NCI-H128 (cell line): ENCODE measurements around the gene ZNF493.
A peak's percentile ranks its signal among the peaks of the same experiment; 100 is the strongest.

Source experiments
- DNase-seq: peaks from one replicate; lab custom pipeline; 2025; ENCODE audit not compliant: unreplicated experiment; lab: John Stamatoyannopoulos, UW

The ZNF493 gene

GRCh38 chr19:21396893-21397572, at the start of gene ZNF493:
Gene ZNF493, plus strand, starts transcription at chr19:21397133. Its CDS starts 105 bp downstream, at chr19:21397238.
- DNase-seq = peak; percentile 85

DNA sequence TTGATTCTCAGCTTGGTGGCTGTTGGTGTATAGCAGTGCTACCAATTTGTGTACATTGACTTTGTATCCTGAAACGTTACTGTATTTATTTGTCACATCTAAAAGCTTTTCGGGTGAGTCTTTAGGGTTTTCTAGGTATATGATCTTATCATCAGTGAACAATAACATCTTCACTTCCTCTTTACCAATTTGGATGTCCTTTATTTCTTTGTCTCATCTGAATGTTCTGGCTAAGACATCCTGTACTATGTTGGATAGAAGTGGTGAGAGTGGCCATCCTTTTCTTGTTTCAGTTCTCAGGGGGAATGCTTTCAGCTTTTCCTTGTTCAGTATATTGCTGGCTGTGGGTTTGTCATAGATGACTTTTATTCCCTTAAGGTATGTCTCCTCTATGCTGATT, 44.1 kb upstream of the ZNF493 start:
- no peak for DNase-seq

GRCh38 chr19:21358768-21359451, 38.0 kb upstream of the ZNF493 start, which contains the start of gene ZNF738:
Gene ZNF738, plus strand, starts transcription at chr19:21359000. Its CDS starts 141 bp downstream, at chr19:21359141.
- DNase-seq = peak; percentile 86

DNA sequence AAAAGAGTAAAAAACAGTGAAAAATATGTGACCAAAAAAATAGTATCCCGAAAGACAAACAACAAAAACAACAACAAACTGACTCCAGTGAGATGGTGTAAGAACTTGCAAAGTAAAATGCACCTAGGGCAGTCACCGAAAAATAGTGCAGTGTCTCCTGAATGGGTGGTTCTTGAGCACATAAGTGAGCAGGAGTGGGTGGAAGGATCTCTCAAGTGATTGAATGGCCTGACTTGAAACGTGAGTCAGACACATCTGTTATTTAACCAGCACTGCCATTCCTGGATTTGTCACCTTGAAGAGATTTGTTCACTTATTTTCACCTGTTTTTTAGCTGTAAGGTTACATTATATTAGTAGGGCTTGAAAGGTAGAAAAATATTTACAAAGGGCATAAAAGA, 34.6 kb upstream of the ZNF493 start:
- DNase-seq = no peak

DNA sequence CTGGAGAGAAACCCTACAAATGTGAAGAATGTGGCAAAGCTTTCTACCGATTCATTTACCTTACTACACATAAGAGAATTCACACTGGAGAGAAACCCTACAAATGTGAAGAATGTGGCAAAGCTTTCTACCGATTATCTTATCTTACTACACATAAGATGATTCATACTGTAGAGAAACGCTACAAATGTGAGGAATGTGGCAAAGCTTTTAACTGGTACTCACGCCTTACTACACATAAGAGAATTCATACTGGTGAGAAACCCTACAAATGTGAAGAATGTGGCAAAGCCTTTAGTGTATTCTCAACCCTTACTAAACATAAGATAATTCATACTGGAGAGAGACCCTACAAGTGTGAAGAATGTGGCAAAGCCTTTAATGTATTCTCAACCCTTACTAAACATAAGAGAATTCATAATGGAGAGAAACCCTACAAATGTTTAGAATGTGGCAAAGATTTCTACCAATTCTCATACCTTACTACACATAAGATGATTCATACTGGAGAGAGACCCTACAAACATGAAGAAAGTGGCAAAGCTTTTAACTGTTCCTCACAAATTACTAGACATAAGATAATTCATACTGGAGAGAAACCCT, 12.9 kb upstream of the ZNF493 start:
- no peak for DNase-seq

DNA sequence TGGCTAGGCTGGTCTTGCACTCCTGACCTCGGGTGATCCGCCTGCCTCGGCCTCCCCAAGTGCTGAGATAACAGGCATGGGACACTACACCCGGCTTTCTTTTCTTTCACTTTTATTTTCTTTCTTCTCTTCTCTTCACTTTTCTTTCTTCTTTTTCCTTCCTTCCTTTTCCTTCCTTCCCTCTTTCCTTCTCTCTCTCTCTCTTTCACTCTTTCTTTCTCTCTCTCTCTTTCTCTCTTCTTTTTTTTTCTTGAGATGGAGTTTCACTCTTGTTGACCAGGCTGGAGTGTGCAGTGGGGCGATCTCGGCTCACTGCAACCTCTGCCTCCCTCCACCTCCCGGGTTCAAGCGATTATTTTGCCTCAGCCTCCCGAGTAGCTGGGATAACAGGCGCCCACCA, 812 bp upstream of the ZNF493 start:
- no peak for DNase-seq

- no peak for DNase-seq
These were observed 1.9 kb downstream of the ZNF493 start for GRCh38 chr19:21398851-21399250.

DNA sequence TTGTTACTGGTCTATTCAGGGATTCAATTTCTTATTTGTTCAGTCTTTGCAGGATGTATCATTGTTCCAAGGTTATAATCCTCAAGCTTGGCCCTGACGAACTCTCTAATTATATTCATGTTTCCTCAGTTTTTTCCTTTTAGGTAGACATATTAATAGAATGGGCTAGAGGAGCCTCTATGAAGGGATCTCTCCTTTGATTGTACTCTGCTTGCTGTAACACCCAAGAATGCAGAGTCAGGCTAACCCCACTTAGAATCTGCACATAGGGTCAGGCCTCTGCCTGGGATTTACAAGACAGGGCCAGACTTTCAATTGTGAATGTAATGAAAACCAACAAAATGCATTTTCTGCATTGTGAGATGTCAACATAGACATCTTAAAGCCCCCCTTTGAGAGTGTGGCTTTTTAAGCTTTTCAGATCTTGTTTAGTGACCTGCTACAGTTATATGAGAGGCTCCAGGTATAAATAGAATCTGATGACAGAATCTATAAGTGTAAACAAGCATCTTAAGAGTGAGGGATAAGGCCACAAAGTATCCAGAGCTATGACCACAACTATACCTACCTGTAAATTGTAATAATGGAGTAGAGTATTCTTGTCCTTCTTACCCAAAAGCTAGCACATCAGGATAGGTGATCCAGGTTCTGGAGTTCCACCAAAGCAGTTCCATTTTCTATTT, 5.5 kb downstream of the ZNF493 start:
- no peak for DNase-seq

GRCh38 chr19:21410166-21410565, 13.2 kb downstream of the ZNF493 start:
- no peak for DNase-seq

- no peak for DNase-seq
These were observed 25.3 kb downstream of the ZNF493 start for GRCh38 chr19:21422244-21422643.

GRCh38 chr19:21423057-21424041, 26.4 kb downstream of the ZNF493 start:
- no peak for DNase-seq

DNA sequence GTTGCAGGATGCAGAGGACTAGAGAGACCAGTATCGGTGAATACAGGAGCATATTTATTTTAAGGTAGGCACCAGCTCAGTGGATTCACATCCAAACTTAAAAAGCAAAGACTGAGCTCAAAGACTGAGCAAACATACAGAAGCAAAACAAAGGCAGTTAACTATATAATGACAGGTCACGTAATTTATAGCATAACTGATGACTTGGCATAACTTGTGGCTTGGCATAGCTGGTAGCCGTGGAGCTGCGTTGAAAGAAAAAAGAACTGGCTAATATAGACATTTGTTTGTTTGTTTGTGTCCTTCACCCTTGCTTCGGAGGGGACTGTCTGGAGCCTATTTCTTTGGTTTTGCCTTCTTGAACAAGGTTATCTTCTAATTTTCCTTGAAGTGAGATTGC, 33.7 kb downstream of the ZNF493 start:
- no peak for DNase-seq

GRCh38 chr19:21432590-21432989, 35.7 kb downstream of the ZNF493 start:
- DNase-seq = no peak

DNA sequence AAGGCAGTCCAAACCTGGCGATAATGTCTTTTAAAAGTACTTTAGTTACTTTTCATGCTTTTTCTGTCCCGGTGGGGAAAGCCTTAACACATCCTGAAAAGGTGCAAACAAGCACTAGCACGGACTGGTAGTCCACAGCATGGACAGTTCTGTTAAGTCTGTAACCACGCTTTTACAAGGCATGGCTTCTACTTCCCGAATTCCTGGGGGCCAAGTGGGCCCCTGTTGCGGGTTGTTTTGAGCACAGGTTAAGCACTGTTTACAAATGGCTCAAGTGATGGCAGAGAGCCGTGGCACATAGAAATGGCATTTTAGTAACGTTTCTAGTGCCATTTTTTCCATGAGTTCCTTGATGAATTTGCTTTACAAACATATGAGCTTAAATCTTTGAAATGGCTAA, 37.6 kb downstream of the ZNF493 start:
- no peak for DNase-seq

DNA sequence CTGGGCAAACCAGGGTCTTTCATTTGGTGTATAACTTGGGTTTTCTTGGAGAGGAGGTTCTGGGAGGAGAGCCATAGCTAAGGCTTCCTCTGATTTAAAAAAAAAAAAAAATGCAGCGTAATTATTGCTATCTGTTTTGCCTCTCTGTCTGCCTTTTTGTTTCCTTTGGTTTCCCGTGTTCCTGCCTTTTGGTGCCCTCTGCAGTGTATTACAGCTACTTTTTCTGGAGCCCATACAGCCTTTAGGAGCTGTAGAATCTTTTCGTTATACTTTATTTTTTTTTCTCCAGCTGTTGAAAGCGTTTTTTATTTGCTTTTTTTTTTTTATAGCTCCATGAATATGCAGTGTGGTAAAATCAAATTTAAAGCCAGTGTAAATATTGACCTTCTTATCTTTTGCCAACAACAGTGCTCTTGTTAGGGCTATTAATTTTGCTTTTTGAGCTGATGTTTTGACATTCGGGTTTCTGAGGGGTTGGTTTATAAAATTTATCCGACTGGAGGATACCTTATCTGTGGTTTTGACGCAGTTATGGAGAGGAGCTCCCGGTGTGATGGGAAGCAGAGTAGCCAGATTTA, 38.1 kb downstream of the ZNF493 start:
- no peak for DNase-seq

DNA sequence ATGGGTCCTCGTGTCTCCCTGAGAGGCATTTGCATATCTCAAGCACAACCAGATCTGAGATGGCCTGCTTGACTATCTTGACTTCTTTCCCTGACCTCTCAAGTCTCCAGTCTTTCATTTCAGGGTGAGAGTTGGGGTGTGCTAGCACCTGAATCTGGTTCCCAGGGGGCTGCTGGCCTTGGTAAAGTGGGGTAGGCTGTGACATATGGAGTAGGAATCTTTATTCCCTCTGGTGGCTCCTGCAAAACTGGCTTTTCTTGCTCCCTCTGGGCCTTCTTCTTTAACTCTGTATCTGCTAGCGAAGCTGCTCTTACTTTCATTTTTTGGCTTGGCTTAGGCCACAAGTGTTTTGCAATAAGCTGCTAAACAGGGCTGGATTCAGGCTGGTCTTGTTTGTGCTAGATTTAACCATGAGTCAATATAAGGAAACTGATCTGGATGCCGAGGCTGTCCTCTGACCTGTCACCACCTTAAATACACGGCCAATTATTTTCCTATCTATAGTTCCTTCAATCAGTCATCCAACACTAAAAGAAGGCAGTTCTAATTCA, 42.3 kb downstream of the ZNF493 start:
- no peak for DNase-seq

DNA sequence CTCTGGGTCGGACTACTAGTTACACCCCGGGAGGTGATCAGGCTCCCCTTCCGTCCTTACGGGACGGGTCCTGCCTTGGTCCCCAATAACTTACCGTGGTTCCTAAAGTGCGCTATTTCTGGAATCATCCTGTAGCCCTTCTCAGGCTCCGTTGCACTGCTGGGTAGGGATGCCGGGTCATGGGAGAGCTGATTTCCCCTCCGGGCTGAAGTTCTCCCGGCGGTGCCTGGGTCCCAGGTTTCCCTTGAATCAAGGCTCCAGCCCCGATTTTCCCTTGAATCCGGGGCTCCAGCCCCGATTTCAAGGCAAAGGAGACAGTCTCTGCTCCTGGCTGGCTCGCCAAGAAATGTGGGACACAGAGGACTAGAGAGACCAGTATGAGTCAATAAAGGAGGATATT, 43.4 kb downstream of the ZNF493 start:
- no peak for DNase-seq

DNA sequence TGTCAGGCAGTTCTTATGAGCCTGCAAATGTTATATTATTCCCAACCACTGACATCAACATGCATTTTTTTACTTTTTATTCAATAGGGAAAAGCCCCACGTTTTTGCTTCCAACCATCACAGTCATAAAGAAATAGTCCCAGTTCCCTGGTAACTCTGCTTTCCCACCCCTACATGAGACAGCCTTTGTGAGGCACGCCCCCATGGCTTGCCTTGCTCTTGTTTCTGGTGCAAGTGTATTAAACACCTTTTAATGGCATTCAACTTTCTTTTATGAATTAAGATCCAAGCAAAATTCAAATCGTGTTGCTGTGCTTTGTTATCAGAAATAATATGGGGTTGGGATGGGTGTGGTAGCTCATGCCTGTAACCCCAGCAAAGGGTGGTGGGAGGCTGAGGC, 54.3 kb downstream of the ZNF493 start:
- no peak for DNase-seq

GRCh38 chr19:21454901-21455300, 58.0 kb downstream of the ZNF493 start:
- DNase-seq = no peak

DNA sequence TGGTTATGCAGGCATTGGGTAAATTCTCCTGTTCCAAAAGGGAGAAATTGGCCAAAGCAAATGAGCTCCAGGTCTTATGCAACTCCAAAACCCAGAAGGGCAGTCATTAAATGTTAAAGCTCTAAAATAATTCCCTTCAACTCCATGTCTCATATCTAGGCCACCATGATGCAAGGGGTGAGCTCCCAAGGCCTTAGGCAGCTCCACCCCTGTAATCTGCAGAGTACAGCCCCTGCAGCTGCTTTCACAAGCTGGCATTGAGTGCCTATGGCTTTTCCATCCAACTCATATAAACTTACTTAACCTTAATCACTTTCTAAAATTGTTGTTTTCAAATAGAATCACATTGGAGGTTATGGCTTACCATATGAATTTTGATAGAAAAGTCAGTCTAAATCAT, 63.8 kb downstream of the ZNF493 start:
- no peak for DNase-seq
